ENCODE data around the gene ACACB.

The ACACB gene

DNA sequence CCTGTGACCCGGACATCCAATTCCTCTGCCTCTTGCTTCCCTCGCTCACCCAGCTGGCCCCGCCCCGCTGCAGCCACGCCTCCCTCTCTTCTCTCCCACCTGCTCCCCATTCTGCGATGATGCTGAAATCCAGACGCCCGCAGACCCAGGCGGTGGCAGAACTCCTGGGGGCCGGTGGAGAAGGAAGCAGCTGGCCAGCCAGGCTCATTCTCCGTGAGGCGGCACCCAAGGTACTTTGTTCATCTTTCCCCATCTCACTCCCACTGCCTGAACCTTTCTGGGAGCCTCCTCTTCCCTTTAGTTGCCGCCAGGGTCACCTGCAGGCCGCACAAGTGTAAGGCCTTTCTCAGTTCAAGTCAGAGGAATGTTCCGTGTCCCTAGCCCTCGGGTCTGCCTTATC is 157.0 kb downstream of the ACACB start:
- H3K9me3 Mint-ChIP-seq, result peaks cover 4% of the 10 kb centered on the region
- no peaks in the 10 kb centered on the region for H3K4me1 Mint-ChIP-seq
- no peak for ATAC-seq
- peak overlapping the region; percentile 60 for H3K27ac Mint-ChIP-seq
- no peak overlapping the region for H3K4me3 Mint-ChIP-seq
- H3K36me3 Mint-ChIP-seq, result no peaks in the 10 kb centered on the region
- DNase-seq (ENCODE audit: low spot score in 2 of 2), result no peak

DNA sequence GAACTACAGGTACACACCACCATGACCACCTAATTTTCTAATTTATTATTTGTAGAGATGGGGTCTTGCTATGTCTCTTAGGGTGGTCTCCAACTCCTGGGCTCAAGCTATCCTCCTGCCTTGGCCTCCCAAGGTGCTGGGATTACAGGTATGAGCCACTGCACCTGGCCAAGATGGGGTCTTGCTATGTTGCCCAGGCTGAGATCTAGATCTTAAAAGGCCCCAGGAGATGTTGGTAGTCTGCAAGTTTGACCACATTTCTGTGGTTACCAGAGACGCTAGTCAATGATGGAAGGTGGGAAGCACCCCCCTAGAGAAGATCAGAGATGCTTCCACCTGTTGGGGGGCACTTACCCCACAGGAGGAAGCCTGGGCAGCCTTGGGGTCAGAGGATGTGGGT is 158.0 kb downstream of the ACACB start:
- peaks cover 4% of the 10 kb centered on the region for H3K9me3 Mint-ChIP-seq
- no peaks in the 10 kb centered on the region for H3K4me1 Mint-ChIP-seq
- no peak for DNase-seq (ENCODE audit: low spot score in 2 of 2)
- H3K4me3 Mint-ChIP-seq, result no peak overlapping the region
- H3K27ac Mint-ChIP-seq, result no peak overlapping the region
- ATAC-seq, result no peak
- no peaks in the 10 kb centered on the region for H3K36me3 Mint-ChIP-seq

DNA sequence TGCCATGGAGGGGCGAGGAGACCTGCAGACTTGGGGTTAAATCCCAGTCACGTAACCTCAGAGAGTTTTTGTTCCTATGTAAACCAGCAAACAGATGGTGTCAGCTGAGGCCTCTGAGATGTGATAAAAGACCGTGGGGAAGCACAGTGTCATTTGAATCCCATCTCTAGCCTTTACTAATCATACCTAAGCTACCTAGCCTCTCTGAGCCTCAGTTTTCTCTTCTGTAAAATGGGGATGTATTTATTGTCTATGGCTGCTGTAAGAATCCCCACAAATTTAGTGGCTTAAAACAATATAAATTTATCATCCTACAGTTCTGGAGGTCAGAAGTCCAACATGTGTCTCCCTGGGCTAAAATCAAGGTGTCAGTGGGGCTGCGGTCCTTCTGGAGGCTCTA is 158.8 kb downstream of the ACACB start:
- H3K27ac Mint-ChIP-seq, result no peak overlapping the region
- peaks cover 4% of the 10 kb centered on the region for H3K9me3 Mint-ChIP-seq
- ATAC-seq, result no peak
- DNase-seq (ENCODE audit: low spot score in 2 of 2), result no peak
- no peaks in the 10 kb centered on the region for H3K4me1 Mint-ChIP-seq
- H3K36me3 Mint-ChIP-seq, result no peaks in the 10 kb centered on the region
- H3K4me3 Mint-ChIP-seq, result no peak overlapping the region

DNA sequence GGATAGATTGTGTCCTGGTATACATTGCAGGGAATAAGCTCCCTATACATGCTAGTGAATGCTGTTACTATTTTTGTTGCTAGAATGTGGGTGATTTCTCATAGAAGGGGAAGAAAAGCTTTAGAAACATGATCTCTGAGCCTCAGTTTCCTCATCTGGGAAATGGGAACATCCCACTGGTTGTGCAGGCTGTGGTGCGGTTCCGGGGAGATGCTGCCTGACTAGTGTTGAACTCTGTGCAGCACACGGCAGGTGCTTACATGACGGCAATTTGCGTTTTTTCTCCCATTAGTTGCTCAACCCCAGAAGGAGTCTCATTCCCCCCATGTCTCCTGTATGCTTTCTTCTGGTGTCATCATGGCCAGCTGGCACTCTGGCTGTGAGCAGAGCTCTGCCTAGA is 159.8 kb downstream of the ACACB start:
- Mint-ChIP-seq H3K36me3 (no peaks in the 10 kb centered on the region), H3K4me3 (no peak overlapping the region), H3K9me3 (no peaks in the 10 kb centered on the region), H3K4me1 (no peaks in the 10 kb centered on the region), H3K27ac (no peak overlapping the region)
- no peak for DNase-seq (ENCODE audit: low spot score in 2 of 2)
- ATAC-seq, result no peak

DNA sequence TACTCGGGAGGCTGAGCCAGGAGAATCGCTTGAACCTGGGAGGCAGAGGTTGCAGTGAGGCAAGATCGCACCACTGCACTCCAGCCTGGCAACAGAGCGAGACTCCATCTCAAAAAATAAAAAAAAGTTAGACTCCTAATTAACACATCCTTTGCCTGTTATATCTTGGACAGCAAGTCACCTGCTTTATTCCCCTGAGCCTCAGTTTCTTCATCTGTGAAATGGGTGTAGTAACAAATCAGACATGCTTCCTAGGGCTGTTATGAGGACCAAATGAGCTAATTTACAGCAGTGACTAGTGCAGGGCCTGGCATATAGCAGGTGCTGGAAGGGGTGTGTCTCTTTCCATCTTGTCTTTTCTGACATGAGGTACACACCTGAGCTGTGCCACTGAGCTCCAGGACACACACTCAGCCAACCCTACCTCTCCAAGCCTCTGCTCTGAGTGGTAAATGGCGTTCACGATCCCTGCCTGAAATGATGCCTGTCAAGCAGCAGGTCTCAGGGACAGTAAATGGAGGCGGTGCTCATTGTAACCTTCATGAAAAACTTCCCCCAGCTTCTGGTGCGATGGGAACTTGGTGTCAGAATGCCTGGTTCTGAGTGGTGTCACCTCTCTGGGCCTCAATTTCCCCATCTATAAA is 161.0 kb downstream of the ACACB start:
- ATAC-seq (no peak), DNase-seq (ENCODE audit: low spot score in 2 of 2) (no peak)
- Mint-ChIP-seq H3K4me3 (no peak overlapping the region), H3K9me3 (no peaks in the 10 kb centered on the region), H3K27ac (no peak overlapping the region), H3K36me3 (no peaks in the 10 kb centered on the region), H3K4me1 (no peaks in the 10 kb centered on the region)

DNA sequence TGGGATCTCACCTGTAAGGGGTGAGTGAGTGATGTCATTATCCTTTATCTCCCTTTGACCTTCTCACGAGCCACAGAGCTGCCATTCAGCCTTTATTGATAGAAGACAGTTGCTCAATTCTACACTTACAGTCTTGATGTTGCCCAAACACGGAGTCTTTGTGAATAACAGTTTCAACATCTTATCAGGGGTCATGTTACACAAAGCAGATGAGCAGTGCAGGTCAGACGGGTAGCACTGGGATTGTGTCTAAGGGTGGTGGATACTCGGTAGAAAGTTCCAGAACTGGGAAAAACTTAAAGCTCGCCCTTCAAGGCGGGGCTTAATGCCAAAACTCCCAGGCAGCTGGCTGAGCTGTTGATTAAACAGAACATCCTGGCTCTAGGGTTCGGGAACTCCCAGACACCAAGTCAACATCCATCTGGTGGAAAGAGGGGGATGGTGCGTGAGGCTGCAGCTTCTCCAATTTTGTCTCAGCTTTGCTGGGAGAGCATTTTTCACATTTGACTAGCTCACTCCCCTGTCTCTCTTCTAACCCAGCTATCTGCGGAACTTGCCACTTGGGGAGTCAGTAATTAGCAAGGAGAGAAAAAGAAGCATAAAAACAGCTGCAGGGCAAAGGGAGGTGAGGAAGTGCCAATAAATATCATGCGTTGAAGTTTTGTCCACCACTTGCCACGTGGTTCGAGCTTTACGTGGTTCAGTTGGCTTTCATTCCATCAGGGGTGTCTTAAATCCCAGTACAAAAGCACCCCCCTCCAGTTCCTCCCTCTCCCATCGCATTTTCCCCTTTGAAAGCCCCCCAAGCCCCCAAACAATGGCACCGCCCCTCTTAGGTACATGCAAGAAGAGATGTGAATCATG is 161.7 kb downstream of the ACACB start:
- Mint-ChIP-seq H3K36me3 (no peaks in the 10 kb centered on the region), H3K4me1 (no peaks in the 10 kb centered on the region), H3K4me3 (no peak overlapping the region), H3K27ac (no peak overlapping the region), H3K9me3 (no peaks in the 10 kb centered on the region)
- no peak for ATAC-seq
- no peak for DNase-seq (ENCODE audit: low spot score in 2 of 2)

DNA sequence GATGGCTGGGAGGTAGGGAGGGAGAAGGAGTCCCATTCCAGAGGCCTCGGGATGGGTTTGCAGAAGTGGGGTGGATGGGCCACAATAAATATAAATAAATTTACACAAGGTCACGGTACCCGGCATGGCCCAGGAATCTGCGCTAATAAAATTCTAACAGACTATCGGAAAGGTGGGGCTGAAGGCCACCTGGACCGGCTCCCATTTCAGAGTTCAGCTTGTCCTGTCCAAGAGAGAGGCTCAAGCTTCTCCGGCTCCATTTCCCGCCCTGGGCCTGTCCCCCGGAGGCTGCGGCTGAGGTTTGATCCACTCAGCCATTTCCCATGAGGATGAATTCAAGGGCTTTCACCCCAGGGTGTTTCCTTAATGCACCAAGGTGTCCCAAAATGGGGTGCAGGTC is 162.5 kb downstream of the ACACB start:
- H3K4me1 Mint-ChIP-seq, result no peaks in the 10 kb centered on the region
- no peak overlapping the region for H3K4me3 Mint-ChIP-seq
- DNase-seq (ENCODE audit: low spot score in 2 of 2) (no peak), ATAC-seq (no peak)
- no peaks in the 10 kb centered on the region for H3K36me3 Mint-ChIP-seq
- no peak overlapping the region for H3K27ac Mint-ChIP-seq
- no peaks in the 10 kb centered on the region for H3K9me3 Mint-ChIP-seq

DNA sequence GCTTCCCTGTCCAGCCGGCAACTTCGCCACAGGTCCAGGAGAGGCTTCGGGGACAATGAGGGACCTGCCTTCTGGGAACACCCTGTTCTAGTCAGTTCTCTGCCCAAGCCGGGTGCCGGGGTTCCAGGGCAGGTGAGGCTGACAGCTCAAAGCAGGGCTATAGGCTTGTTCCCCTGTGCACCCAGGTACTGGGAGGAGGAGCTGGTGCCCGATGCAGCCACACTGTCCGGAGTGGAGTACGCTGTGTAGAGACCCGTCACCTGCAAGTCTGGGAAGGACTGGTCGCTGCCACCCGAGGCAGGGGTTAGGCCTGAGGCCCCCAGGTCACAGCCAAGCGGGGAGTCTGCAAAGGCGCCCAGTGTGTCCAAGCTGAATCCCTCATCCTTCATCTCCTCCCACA is 163.1 kb downstream of the ACACB start:
- no peak overlapping the region for H3K4me3 Mint-ChIP-seq
- no peak overlapping the region for H3K27ac Mint-ChIP-seq
- no peaks in the 10 kb centered on the region for H3K36me3 Mint-ChIP-seq
- no peak for ATAC-seq
- H3K9me3 Mint-ChIP-seq, result no peaks in the 10 kb centered on the region
- no peaks in the 10 kb centered on the region for H3K4me1 Mint-ChIP-seq
- DNase-seq (ENCODE audit: low spot score in 2 of 2), result no peak

DNA sequence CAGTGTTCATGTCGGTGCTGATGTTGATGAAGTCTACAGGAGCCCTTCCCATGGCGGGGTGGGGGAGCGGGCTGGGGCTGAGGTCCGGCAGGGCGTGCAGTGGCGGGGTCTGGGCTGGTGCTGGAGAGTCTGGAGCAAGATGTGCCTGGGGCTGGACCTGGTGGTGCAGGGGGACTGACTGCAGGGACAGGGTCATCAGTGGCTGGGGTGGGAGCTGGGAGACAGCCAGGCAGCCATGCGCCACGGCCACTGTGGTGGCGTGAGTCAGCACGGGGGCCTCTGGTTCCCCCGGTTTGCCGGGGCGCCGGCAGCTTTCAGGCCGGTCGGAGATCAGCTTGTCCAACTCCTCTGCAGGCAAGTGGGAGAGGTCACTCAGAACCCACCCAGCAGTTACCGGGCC is 165.1 kb downstream of the ACACB start:
- Mint-ChIP-seq H3K36me3 (no peaks in the 10 kb centered on the region), H3K9me3 (no peaks in the 10 kb centered on the region), H3K4me3 (no peak overlapping the region), H3K27ac (no peak overlapping the region), H3K4me1 (no peaks in the 10 kb centered on the region)
- DNase-seq (ENCODE audit: low spot score in 2 of 2) (no peak), ATAC-seq (no peak)

DNA sequence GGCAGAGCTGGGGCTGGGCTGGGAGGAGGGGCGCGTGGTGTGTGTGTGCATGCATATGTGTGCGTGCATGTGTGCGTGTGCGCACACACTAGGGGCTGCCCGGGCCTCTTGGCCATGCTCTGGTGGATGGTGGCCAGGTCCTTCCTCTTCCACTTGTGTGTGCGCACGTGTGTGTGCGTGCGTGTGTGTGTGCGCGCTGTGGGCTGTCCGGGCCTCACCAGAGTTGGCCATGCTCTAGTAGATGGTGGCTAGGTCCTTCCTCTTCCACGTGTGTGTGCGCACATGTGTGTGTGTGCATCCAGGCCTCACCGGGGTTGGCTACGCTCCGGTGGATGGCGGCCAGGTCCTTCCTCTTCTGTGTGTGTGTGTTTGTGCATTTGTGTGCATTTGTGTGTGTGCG is 168.0 kb downstream of the ACACB start:
- Mint-ChIP-seq H3K4me3 (no peak overlapping the region), H3K27ac (no peak overlapping the region), H3K4me1 (no peaks in the 10 kb centered on the region), H3K36me3 (no peaks in the 10 kb centered on the region), H3K9me3 (no peaks in the 10 kb centered on the region)
- DNase-seq (ENCODE audit: low spot score in 2 of 2) (no peak), ATAC-seq (no peak)

DNA sequence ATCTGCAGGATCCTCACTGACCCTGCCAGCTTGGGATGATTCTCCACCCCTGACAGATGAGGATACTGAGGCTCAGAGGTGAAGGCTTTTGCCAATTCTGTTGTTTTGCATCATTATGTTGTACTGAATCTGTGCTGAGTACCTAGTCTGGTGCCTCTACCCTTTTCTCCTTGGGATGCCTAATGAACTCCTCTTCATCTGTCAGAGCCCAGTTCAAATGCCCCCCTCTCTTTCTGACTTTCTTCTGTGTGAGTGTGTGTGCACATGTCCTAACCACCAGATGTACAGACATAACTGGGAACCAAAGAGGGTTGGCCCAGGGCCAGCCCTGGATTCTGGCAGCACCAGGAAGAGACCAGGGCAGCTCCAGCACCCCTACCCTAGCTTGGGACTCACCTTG is 169.9 kb downstream of the ACACB start:
- H3K4me1 Mint-ChIP-seq, result no peaks in the 10 kb centered on the region

DNA sequence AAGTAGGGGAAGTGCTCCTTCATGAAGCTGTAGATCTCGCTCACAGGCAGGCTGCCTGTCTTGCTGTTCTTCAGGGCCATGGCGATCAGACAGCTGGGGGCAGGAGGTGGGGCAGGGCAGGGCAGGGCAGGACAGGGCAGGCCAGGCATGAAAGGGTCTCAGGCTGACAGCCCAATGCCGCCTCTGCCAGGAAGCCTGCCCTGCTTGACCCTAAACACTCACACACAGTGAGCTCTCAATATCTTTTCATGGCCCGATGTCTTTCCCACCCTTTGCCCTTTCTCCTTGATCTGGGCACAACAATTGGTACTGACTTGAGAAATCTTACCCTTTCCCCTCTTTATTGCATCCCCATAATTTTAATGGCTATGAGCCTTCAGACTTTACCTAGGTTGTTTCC is 170.3 kb downstream of the ACACB start:
- no peaks in the 10 kb centered on the region for H3K9me3 Mint-ChIP-seq
- H3K36me3 Mint-ChIP-seq, result no peaks in the 10 kb centered on the region
- DNase-seq (ENCODE audit: low spot score in 2 of 2) (no peak), ATAC-seq (no peak)
- H3K4me3 Mint-ChIP-seq, result no peak overlapping the region
- H3K4me1 Mint-ChIP-seq, result no peaks in the 10 kb centered on the region
- H3K27ac Mint-ChIP-seq, result no peak overlapping the region

More for the DNA sequence above, 169.9 kb downstream of the ACACB start:
- Mint-ChIP-seq H3K4me3 (no peak overlapping the region), H3K9me3 (no peaks in the 10 kb centered on the region), H3K27ac (no peak overlapping the region), H3K36me3 (no peaks in the 10 kb centered on the region)
- no peak for DNase-seq (ENCODE audit: low spot score in 2 of 2)
- no peak for ATAC-seq

DNA sequence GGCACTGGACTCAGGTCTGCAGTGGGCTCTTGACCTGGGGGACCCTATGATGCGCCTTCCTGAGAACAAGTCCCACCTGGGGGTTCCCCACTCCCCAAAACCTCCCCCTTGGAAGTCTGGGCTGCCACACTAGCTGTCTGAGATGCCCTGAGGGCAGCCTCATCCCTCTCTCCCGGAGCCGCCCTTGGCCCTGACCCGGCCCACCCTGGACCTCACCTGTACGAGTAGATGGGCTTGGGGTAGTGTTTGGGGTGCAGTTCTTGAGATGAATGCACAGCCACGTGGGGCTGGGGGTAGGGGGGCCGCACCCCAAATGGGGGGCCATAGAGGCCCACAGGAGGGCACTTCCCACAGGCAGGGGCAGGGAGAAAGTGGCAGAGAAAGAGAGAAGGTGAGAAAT is 170.8 kb downstream of the ACACB start:
- DNase-seq (ENCODE audit: low spot score in 2 of 2) (no peak), ATAC-seq (no peak)
- Mint-ChIP-seq H3K27ac (no peak overlapping the region), H3K4me1 (no peaks in the 10 kb centered on the region), H3K4me3 (no peak overlapping the region), H3K36me3 (no peaks in the 10 kb centered on the region), H3K9me3 (no peaks in the 10 kb centered on the region)

DNA sequence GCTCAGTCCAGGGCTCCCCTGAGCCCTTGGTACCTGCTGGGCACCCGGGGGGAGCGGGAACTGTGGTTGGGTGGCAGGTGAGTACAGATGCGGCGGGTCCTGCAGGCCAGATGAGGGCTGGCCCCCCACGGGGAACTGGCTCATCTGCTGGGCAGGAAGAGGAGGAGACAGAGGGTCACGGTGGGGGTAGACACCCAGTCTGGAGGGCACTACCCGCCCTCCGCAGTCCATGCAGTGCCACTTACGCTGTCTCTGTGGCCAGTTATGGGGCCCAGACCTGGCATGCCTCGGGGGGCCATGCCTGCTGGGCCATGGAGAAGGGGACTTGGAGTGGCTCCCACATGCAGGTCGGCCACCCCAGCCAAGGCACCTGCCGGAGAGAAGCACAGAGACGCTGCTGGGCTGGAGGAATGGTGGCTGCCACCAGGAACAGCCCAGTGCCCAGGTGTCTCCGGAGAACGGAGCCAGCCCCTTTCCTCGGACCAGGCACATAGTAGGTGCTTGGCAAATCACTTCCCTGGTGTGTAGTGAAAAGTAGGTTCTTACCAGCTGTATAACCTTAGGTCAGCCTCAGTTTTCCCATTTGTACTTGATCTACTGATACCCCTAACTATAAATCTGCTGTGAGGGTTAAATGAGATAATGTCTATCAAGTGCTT is 171.6 kb downstream of the ACACB start:
- Mint-ChIP-seq H3K4me1 (no peaks in the 10 kb centered on the region), H3K4me3 (no peak overlapping the region), H3K27ac (no peak overlapping the region), H3K9me3 (no peaks in the 10 kb centered on the region), H3K36me3 (no peaks in the 10 kb centered on the region)
- ATAC-seq (no peak), DNase-seq (ENCODE audit: low spot score in 2 of 2) (no peak)

DNA sequence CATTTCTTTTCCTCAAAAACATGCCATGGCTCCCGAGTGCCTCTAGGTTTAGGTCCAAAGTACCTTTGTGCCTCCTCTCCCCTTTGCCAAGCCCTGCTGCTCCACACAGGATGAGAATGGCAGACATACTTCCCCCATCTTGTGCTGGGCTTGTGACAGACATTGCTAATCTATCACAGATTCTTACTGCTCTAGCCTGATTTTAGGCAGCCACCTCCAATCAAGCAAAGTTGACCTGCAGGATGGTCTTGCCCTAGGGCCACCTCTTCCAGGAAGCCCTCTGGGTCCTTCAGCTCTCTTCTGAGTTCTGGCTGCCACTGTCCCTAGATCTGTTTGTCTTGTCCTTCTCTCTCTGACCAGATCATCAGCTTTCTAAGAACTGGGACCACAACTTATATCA is 172.2 kb downstream of the ACACB start:
- ATAC-seq, result no peak
- no peak for DNase-seq (ENCODE audit: low spot score in 2 of 2)
- Mint-ChIP-seq H3K4me1 (no peaks in the 10 kb centered on the region), H3K4me3 (no peak overlapping the region), H3K9me3 (no peaks in the 10 kb centered on the region), H3K27ac (no peak overlapping the region), H3K36me3 (no peaks in the 10 kb centered on the region)

DNA sequence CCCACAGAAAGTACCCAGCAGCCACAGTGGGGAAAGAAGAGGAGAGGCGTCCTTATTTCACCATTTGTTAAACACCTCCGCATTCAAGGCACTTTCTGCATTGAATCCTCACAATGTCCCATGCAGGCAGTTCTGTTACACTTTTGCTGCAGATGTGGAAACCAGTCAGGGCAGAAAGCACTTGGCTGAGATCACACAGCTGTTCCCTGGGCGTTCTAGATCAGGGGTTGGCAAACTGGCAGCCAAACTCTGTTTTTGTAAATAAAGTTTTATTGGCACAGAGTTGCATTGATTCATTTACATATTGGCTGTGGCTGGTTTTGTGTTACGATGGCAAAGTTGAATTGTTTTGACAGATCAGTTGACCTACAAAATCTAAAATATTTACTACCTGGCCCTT is 172.6 kb downstream of the ACACB start:
- Mint-ChIP-seq H3K36me3 (no peaks in the 10 kb centered on the region), H3K27ac (no peak overlapping the region), H3K4me1 (no peaks in the 10 kb centered on the region), H3K4me3 (no peak overlapping the region), H3K9me3 (no peaks in the 10 kb centered on the region)
- DNase-seq (ENCODE audit: low spot score in 2 of 2) (no peak), ATAC-seq (no peak)
